HS-27A (cell line): ENCODE results near the gene PRH2.

ENCODE experiments used
- DNase-seq: peaks from one replicate; pipeline ENCODE4 v3.0.0-alpha.2; 2012; ENCODE audit warnings: low read depth, missing footprints

PRH2 gene

DNA sequence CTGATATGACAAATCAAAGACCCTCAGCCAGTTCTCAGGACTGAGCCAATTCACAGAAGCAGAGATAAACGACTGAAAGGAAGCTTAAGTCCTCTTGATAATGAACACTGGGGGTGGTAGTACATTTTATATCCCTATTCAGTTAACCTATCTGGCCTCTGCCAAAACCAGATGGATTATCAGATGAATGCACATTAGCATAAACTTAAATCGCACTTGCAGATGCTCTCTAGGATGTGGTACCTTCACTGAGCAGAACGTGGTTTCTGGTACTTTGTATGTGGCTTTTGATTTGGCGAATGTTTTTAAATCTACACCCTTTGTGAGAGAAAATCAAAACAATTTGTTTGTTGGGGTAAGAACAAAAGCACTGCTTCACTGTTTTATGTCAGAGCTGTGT, 31.2 kb downstream of the PRH2 start:
- DNase-seq: no peak

DNA sequence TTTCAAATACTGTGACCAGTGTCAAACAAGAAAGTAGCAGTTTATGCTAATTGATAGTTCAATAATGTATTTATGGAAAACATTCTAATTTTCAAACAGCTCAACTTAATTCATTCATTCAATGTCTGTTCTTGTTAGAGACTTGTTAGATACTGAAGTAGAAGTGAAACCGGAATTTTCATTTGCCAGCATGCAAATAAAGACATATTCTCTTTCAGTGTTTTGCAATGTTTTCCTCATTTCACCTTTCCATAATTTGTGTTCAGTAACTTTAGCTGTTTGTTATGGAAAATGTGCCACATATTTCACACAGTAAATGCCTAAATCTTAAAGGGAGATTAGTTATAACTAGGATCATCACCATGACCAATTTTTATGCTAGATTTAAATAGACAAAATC, 36.4 kb downstream of the PRH2 start:
- no peak for DNase-seq

GRCh38 chr12:10966314-10966713, 37.3 kb downstream of the PRH2 start:
- no peak for DNase-seq

DNA sequence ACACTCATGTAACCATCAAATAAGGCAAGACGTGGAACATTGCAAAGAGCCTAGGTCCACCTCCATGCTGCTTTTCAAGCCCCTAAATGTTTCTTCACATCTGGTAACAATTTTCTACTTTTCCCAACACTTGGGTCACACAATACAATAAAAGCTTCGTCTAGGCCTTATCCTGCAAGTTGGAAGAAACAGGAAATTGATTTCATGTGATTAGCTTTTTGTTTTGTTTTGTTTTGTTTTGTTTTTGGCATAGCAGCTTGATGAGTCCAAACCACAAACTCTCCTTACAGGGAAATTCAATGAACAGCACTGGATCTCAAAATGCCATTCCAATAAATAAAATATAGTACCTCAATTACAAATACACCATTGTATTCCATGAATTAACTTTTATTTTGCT, 38.4 kb downstream of the PRH2 start:
- DNase-seq: no peak

- no peak for DNase-seq
Measured at GRCh38 chr12:10968765-10969456, 39.9 kb downstream of the PRH2 start.

GRCh38 chr12:10974965-10975364, 45.9 kb downstream of the PRH2 start:
- no peak for DNase-seq

DNA sequence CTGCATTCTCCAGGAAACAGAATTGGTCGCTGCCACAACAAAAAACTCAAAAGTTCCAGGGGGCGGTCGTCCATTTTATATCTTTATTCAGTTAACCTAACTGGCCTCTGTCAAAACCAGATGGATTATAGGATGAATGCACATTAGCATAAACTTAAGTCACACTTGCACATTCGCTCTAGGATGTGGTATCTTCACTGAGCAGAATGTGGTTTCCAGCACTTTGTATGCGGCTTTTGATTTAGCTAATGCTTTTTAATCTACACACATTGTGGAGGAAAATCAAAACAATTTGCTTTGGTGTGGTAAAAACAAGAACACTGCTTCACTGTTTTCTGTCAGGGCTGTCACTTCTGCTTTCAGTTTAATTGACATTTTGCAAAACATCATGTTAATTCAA, 53.2 kb downstream of the PRH2 start:
- DNase-seq: no peak
